LNCaP clone FGC (cell line): ENCODE measurements around the gene RECQL.

ENCODE experiments used
- DNase-seq: peaks from one replicate; pipeline ENCODE4 v3.0.0-alpha.2; 2011; ENCODE audit warnings: low read depth
- H3K4me3 ChIP-seq: 2 replicates; pipeline ENCODE4 v1.5.1; 2011; ENCODE audit warnings: mild to moderate bottlenecking, low read depth, low read length, control low read depth
- CTCF ChIP-seq: IDR thresholded peaks from 2 replicates; pipeline ENCODE4 v1.5.1; 2012; ENCODE audit warnings: mild to moderate bottlenecking; ENCODE audit not compliant: control insufficient read depth, insufficient read depth; ENCODE audit errors: extremely low read depth

The RECQL gene

GRCh38 chr12:21507849-21508248 is 6.4 kb upstream of the RECQL start:
- no peak for DNase-seq
- TF ChIP-seq CTCF: no peak
- no peak overlapping the region for H3K4me3 ChIP-seq

GRCh38 chr12:21505888-21506287 is 4.5 kb upstream of the RECQL start:
- no peak for TF ChIP-seq CTCF
- DNase-seq: no peak
- H3K4me3 ChIP-seq: no peak overlapping the region

- no peak for TF ChIP-seq CTCF
- no peak for DNase-seq
- H3K4me3 ChIP-seq: peak overlapping the region; percentile 90; the same call in 1 of the 2 replicates
These were observed 1.4 kb upstream of the RECQL start for GRCh38 chr12:21502872-21503271.

- H3K4me3 ChIP-seq: peak overlapping the region; percentile 90
- no peak for TF ChIP-seq CTCF
- DNase-seq: no peak
These were observed 695 bp upstream of the RECQL start for GRCh38 chr12:21502164-21502496.

GRCh38 chr12:21500786-21501257 is 613 bp downstream of the RECQL start:
- peak overlapping the region; percentile 90 for H3K4me3 ChIP-seq
- no peak for TF ChIP-seq CTCF
- no peak for DNase-seq

GRCh38 chr12:21499765-21500164 is 1.7 kb downstream of the RECQL start:
- no peak overlapping the region for H3K4me3 ChIP-seq
- DNase-seq: no peak
- TF ChIP-seq CTCF: no peak

GRCh38 chr12:21485998-21486397 is 15.4 kb downstream of the RECQL start:
- DNase-seq: no peak
- H3K4me3 ChIP-seq: no peak overlapping the region
- no peak for TF ChIP-seq CTCF
